HepG2 (cell line): ENCODE data around the gene AAR2.

Experiments
- ESRRA ChIP-seq: sonication (generic); formaldehyde crosslinking; IDR thresholded peaks from 2 replicates; pipeline ENCODE4 v1.5.1; 2020; ENCODE audit warnings: mild to moderate bottlenecking, low read depth, missing genetic modification reagents
- MTF1 ChIP-seq: sonication (generic); formaldehyde crosslinking; IDR thresholded peaks from 2 replicates; pipeline ENCODE4 v1.5.0; 2020; ENCODE audit warnings: missing genetic modification reagents
- MYC ChIP-seq: sonication (generic); formaldehyde crosslinking; IDR thresholded peaks from 2 replicates; pipeline ENCODE4 v1.9.0; 2021; ENCODE audit warnings: missing genetic modification reagents, borderline replicate concordance
- NCOA2 ChIP-seq: sonication (generic); formaldehyde crosslinking; IDR thresholded peaks from 2 replicates; pipeline ENCODE4 v1.8.0; 2022; ENCODE audit warnings: inconsistent platforms
- NFE2L2 ChIP-seq: fragments of 150-350 bp; IDR thresholded peaks from 2 replicates; pipeline ENCODE4 v1.6.1; 2014; ENCODE audit warnings: low read length
- POLR2AphosphoS5 ChIP-seq: IDR thresholded peaks from 2 replicates; pipeline ENCODE4 v1.6.1; 2012; ENCODE audit warnings: low read depth, low read length
- YY1 ChIP-seq: IDR thresholded peaks from 2 replicates; pipeline ENCODE4 v1.6.1; 2011; ENCODE audit warnings: low read length, low read depth, moderate library complexity, mild to moderate bottlenecking; ENCODE audit not compliant: insufficient read depth, insufficient replicate concordance
- ZNF138 ChIP-seq: sonication (generic); formaldehyde crosslinking; IDR thresholded peaks from 2 replicates; pipeline ENCODE4 v1.5.0; 2020; ENCODE audit warnings: mild to moderate bottlenecking, low read depth, missing genetic modification reagents
- ZNF256 ChIP-seq: sonication (generic); formaldehyde crosslinking; conservative IDR thresholded peaks from 2 replicates; pipeline ENCODE4 v1.4.0; 2020; ENCODE audit warnings: missing genetic modification reagents
- ZNF510 ChIP-seq: sonication (generic); formaldehyde crosslinking; IDR thresholded peaks from 2 replicates; pipeline ENCODE4 v1.4.0; 2020; ENCODE audit warnings: low read depth, mild to moderate bottlenecking, missing genetic modification reagents
- TF ChIP-seq, protein P1 (sequence below): IDR thresholded peaks from 2 replicates; pipeline ENCODE4 v1.6.1; 2016; ENCODE audit warnings: control low read depth
- TF ChIP-seq, protein P2 (sequence below): sonication (generic); formaldehyde crosslinking; IDR thresholded peaks from 2 replicates; pipeline ENCODE4 v1.5.0; 2020; ENCODE audit warnings: missing genetic modification reagents
- TF ChIP-seq, protein P3 (sequence below): sonication (generic); formaldehyde crosslinking; IDR thresholded peaks from 2 replicates; pipeline ENCODE4 v1.5.0; 2020; ENCODE audit warnings: mild to moderate bottlenecking, missing genetic modification reagents, moderate library complexity

DNA sequence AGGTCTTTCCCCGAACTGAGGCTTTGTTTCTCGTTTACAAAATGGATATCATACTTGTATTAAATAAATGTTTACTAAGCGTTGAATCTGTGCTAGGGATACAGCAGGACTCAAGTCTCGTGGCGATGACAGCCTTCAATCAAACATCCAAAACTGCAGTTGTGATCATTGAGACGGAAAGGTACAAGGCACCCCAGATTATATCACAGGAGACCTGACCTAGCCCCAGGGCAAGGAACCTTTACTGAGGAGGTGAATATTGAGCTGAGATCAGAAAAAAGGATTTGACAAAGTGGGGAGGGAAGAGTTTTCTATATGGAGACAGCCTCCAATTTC lies 476 bp downstream of the AAR2 start:
- TF ChIP-seq, protein P1, sequence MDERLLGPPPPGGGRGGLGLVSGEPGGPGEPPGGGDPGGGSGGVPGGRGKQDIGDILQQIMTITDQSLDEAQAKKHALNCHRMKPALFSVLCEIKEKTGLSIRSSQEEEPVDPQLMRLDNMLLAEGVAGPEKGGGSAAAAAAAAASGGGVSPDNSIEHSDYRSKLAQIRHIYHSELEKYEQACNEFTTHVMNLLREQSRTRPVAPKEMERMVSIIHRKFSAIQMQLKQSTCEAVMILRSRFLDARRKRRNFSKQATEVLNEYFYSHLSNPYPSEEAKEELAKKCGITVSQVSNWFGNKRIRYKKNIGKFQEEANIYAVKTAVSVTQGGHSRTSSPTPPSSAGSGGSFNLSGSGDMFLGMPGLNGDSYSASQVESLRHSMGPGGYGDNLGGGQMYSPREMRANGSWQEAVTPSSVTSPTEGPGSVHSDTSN, result no peak
- TF ChIP-seq YY1, result no peak
- no peak for TF ChIP-seq NFE2L2
- TF ChIP-seq ESRRA, result no peak; the same call in 1 of the 2 replicates
- TF ChIP-seq POLR2AphosphoS5, result no peak
- no peak for TF ChIP-seq MTF1
- TF ChIP-seq ZNF510 (CRISPR knock-in tag), result 0 out of 2 replicates have a peak, but pooled peaks have one; percentile 18
- no peak for TF ChIP-seq NCOA2 (CRISPR knock-in tag)
- no peak for TF ChIP-seq MYC
- no peak for TF ChIP-seq ZNF138
- TF ChIP-seq, protein P2, sequence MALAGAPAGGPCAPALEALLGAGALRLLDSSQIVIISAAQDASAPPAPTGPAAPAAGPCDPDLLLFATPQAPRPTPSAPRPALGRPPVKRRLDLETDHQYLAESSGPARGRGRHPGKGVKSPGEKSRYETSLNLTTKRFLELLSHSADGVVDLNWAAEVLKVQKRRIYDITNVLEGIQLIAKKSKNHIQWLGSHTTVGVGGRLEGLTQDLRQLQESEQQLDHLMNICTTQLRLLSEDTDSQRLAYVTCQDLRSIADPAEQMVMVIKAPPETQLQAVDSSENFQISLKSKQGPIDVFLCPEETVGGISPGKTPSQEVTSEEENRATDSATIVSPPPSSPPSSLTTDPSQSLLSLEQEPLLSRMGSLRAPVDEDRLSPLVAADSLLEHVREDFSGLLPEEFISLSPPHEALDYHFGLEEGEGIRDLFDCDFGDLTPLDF (CRISPR knock-in tag), result no peak
- TF ChIP-seq, protein P3, sequence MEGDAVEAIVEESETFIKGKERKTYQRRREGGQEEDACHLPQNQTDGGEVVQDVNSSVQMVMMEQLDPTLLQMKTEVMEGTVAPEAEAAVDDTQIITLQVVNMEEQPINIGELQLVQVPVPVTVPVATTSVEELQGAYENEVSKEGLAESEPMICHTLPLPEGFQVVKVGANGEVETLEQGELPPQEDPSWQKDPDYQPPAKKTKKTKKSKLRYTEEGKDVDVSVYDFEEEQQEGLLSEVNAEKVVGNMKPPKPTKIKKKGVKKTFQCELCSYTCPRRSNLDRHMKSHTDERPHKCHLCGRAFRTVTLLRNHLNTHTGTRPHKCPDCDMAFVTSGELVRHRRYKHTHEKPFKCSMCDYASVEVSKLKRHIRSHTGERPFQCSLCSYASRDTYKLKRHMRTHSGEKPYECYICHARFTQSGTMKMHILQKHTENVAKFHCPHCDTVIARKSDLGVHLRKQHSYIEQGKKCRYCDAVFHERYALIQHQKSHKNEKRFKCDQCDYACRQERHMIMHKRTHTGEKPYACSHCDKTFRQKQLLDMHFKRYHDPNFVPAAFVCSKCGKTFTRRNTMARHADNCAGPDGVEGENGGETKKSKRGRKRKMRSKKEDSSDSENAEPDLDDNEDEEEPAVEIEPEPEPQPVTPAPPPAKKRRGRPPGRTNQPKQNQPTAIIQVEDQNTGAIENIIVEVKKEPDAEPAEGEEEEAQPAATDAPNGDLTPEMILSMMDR (CRISPR knock-in tag), result no peak
- no peak for TF ChIP-seq ZNF256 (CRISPR knock-in tag)
